ENCODE results near the gene RSRC1. TPM values are rescaled to one million over a fixed set of nuclear protein-coding genes. Genes with fewer than 3 reads are reported as not detected.
"Not testable (repeated sequence)": the region's sequence is repeated elsewhere in the genome, so short reads cannot be mapped to it uniquely, and the experiment has no call there.

Gene RSRC1
- total RNA-seq, 4 donors from 2014 or later: 22.5 to 41.4 (median 32.9) TPM

DNA sequence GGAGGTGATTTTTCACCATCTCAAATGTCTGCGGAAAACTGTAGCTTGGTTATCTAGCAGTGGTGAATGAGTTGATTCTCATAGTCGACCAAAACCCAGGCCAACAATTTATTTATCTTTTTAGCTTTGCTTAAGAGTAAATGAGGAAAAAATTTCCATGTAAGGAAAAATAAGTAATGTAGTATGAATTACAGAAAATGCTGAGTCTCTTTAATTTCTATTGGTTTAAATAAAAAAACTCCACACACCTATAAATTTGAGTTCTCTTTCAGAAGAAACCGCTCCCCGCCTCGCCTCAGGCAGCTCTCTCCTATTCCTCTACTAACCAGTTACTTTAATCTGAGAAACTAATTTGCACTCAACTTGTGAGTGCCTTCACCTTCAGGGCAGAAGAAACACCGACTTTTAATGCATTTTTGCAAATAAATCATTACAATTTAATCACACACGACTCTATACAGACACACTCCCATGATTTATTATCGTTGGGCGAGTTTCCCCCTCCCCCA lies 540 bp upstream of the RSRC1 start:
- Histone ChIP-seq H3K4me1 (peaks cover 24 to 59% (median 40%) of the 10 kb centered on the region in 3 donors), H3K27me3 (peaks cover 27 to 53% (median 38%) of the 10 kb centered on the region in 4 donors), H3K36me3 (no peaks in the 10 kb centered on the region), H3K27ac (peak overlapping the region in 2 of 4 donors; percentile 85 to 90), H3K9me3 (no peaks in the 10 kb centered on the region), H3K4me3 (peak overlapping the region; percentile 82 to 98 (median 94))
- intact Hi-C loops (cut with DNase I): no loop called here
- no peak for DNase-seq
- TF ChIP-seq CTCF (IDR thresholded peaks at IDR 0.05) (no peak), POLR2A (IDR thresholded peaks at IDR 0.05) (no peak)
- 5 to 8% methylated on average over 9 of the region's 9 CpGs for whole genome bisulfite sequencing, 2 donors

DNA sequence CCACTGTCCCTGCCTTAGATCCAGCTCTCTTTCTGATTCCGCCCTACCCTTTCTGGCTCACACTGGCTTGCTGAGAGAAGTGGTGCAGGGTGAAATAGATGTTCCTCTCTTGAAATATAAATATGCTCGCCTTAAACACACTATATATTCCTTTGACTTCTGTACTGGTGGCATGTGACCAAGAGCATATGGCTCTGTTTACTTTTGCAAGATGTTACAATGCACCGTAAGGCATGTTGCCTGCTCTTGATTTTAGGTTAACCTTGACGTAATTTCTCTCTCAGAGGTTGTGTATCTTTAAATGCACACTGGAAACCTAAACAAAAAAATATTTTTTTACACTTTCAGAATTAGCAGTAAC lies 749 bp downstream of the RSRC1 start:
- no peaks in the 10 kb centered on the region for H3K9me3 ChIP-seq
- peaks cover 17 to 40% (median 26%) of the 10 kb centered on the region in 4 donors for H3K27me3 ChIP-seq
- intact Hi-C loops (cut with DNase I): no loop called here

DNA sequence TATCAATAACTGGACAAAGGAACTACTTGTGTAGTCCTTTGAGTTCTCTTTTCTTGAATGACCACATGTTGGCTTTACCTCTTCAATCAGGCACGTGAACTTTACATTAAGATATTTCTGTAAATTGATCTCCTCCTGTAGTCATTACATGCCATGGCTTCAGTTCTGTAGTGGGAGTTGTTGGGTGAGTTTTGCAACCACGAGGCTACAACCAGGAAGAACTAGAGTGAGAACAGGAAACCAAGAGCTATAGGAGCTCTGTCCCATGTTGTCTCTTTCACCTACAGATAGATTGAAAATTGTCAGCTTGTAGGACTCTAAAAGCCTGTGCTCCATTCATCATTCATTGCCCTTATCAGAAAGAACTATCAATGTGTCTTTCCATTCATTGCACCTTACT lies 2.0 kb downstream of the RSRC1 start:
- 36 to 38% methylated on average over 2 of the region's 2 CpGs for WGBS, 2 donors
- intact Hi-C loops (cut with DNase I): no loop called here
- H3K36me3 ChIP-seq: no peaks in the 10 kb centered on the region

More for the DNA sequence above, 749 bp downstream of the RSRC1 start:
- WGBS, 2 donors: 7 to 13% methylated on average over 4 of the region's 4 CpGs
- Histone ChIP-seq H3K36me3 (no peaks in the 10 kb centered on the region), H3K27ac (peak overlapping the region; percentile 85 to 90 (median 86)), H3K4me3 (peak overlapping the region; percentile 82 to 98 (median 94)), H3K4me1 (peaks cover 17 to 46% (median 32%) of the 10 kb centered on the region in 3 donors)
- no peak for DNase-seq
- TF ChIP-seq POLR2A (IDR thresholded peaks at IDR 0.05): no peak

DNA sequence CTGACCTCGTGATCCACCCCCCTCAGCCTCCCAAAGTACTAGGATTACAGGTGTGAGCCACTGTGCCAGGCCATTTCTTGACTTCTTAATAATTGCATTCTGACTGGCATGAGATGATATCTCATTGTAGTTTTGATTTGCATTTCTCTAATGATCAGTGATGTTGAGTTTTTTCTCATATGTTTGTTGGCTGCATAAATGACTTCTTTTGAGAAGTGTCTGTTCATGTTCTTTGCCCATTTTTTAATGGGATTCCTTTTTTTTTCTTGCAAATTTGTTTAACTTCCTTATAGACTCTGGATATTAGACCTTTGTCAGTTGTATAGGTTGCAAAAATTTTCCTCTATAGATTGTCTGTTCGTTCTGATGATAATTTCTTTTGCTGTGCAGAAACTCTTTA lies 3.7 kb downstream of the RSRC1 start:
- 90 to 92% methylated on average over 2 of the region's 2 CpGs for WGBS, 2 donors
- Histone ChIP-seq H3K27me3 (peaks cover 6 to 10% (median 7%) of the 10 kb centered on the region in 4 donors), H3K4me1 (peaks cover 6 to 27% (median 18%) of the 10 kb centered on the region in 3 donors)
- DNase-seq; H3K27ac ChIP-seq; intact Hi-C loops (cut with DNase I); H3K4me3 ChIP-seq; H3K36me3 ChIP-seq; H3K9me3 ChIP-seq: not testable (repeated sequence)

More for the DNA sequence above, 2.0 kb downstream of the RSRC1 start:
- Histone ChIP-seq H3K27ac (no peak overlapping the region), H3K9me3 (no peaks in the 10 kb centered on the region), H3K4me1 (peaks cover 8 to 34% (median 22%) of the 10 kb centered on the region in 3 donors), H3K4me3 (no peak overlapping the region), H3K27me3 (peaks cover 12 to 28% (median 19%) of the 10 kb centered on the region in 4 donors)
- TF ChIP-seq POLR2A (IDR thresholded peaks at IDR 0.05) (no peak), CTCF (IDR thresholded peaks at IDR 0.05) (no peak)
- no peak for DNase-seq

DNA sequence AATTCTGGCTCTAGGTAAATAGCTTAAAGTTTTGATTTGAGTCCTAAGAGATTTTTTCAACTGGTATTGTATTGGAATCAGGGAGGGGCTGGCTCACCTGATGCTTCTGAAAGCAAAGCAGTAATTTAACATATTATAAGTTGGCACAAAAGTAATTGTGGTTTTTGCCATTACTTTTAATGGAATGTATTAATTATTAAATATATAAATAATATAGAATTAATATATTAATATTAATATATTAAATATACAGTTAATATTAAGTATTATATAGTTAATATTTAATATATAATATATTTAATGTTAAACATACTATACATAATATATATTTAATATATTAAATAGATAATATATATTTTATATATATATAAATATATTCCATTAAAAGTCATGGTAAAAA lies 10.4 kb downstream of the RSRC1 start:
- H3K36me3 ChIP-seq: peaks cover 0 to 33% (median 5%) of the 10 kb centered on the region in 3 donors
- no peaks in the 10 kb centered on the region for H3K4me1 ChIP-seq
- intact Hi-C loops (cut with DNase I): no loop called here
- H3K9me3 ChIP-seq: peaks cover 0 to 3% (median 0%) of the 10 kb centered on the region in 3 donors
- H3K27me3 ChIP-seq: no peaks in the 10 kb centered on the region
- DNase-seq: no peak
- TF ChIP-seq POLR2A (IDR thresholded peaks at IDR 0.05): no peak
- no peak for TF ChIP-seq CTCF (IDR thresholded peaks at IDR 0.05)
- no peak overlapping the region for H3K4me3 ChIP-seq
- H3K27ac ChIP-seq: no peak overlapping the region

DNA sequence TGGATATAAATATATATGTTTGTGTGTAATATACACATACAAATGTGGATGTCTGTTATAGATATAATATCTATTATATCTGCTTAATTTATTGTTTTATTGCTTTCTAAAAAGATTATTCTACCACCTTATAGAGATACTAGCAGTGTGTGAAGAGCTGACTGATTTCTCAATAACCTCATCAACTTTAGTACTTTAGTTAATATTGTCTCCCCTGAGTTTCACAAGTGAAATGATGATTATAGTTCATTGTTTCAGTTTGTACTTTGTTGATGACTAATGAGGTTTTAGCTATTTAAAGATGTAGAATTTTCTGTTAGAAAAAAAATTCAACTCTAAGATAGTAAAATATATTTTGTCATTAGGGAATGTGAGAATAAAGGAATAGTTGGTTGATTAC lies 11.4 kb downstream of the RSRC1 start:
- Histone ChIP-seq H3K4me3 (no peak overlapping the region), H3K27ac (no peak overlapping the region), H3K9me3 (peaks cover 0 to 5% (median 0%) of the 10 kb centered on the region in 3 donors), H3K36me3 (peaks cover 0 to 42% (median 5%) of the 10 kb centered on the region in 3 donors), H3K4me1 (no peaks in the 10 kb centered on the region), H3K27me3 (no peaks in the 10 kb centered on the region)
- DNase-seq: no peak
- intact Hi-C loops (cut with DNase I): no loop called here
- TF ChIP-seq POLR2A (IDR thresholded peaks at IDR 0.05): no peak
- TF ChIP-seq CTCF (IDR thresholded peaks at IDR 0.05): no peak

- H3K27ac ChIP-seq; intact Hi-C loops (cut with DNase I); DNase-seq; H3K4me1 ChIP-seq; H3K27me3 ChIP-seq; H3K4me3 ChIP-seq: not testable (repeated sequence)
- peaks cover 0 to 20% (median 0%) of the 10 kb centered on the region in 3 donors for H3K9me3 ChIP-seq
- peaks cover 0 to 57% (median 13%) of the 10 kb centered on the region in 3 donors for H3K36me3 ChIP-seq
- WGBS, 2 donors: 62 to 84% methylated on average over 3 to 5 of the region's 5 CpGs
Observed at GRCh38 chr3:158122721-158123120, 12.8 kb downstream of the RSRC1 start.

Measured in esophagus squamous epithelium (tissue), 5 donors.